HUES48 (cell line): ENCODE results near the gene SIRT2.

Experiments used
- H3K27ac ChIP-seq: one replicate; pipeline ENCODE4 v1.7.0; 2013; ENCODE audit warnings: low read depth, low read length, inconsistent platforms
- H3K27me3 ChIP-seq: 2 replicates; pipeline ENCODE4 v1.6.1; 2013; ENCODE audit warnings: mild to moderate bottlenecking, low read length; ENCODE audit not compliant: control insufficient read depth, insufficient read depth
- H3K36me3 ChIP-seq: 2 replicates; pipeline ENCODE4 v1.6.1; 2013; ENCODE audit warnings: low read length; ENCODE audit not compliant: control insufficient read depth, insufficient read depth
- H3K4me1 ChIP-seq: 2 replicates; pipeline ENCODE4 v1.6.1; 2013; ENCODE audit warnings: mild to moderate bottlenecking, low read length; ENCODE audit not compliant: control insufficient read depth, insufficient read depth
- H3K4me3 ChIP-seq: 2 replicates; pipeline ENCODE4 v1.5.1; 2013; ENCODE audit warnings: mild to moderate bottlenecking, low read depth, low read length
- H3K9ac ChIP-seq: 2 replicates; pipeline ENCODE4 v1.6.1; 2013; ENCODE audit warnings: mild to moderate bottlenecking, low read depth, low read length, moderate library complexity
- H3K9me3 ChIP-seq: 2 replicates; pipeline ENCODE4 v1.6.1; 2013; ENCODE audit warnings: low read length; ENCODE audit not compliant: control insufficient read depth, insufficient read depth

Gene SIRT2

GRCh38 chr19:38841787-38842438, 57.5 kb downstream of the SIRT2 start:
- Histone ChIP-seq H3K9me3 (no peaks in the 10 kb centered on the region), H3K27me3 (no peaks in the 10 kb centered on the region), H3K36me3 (peaks cover 99% of the 10 kb centered on the region), H3K4me3 (no peak overlapping the region), H3K9ac (no peak overlapping the region), H3K4me1 (no peaks in the 10 kb centered on the region), H3K27ac (no peak overlapping the region)

GRCh38 chr19:38841180-38841766, 58.1 kb downstream of the SIRT2 start:
- no peak overlapping the region for H3K27ac ChIP-seq
- H3K4me1 ChIP-seq, result no peaks in the 10 kb centered on the region
- H3K4me3 ChIP-seq, result no peak overlapping the region
- no peaks in the 10 kb centered on the region for H3K9me3 ChIP-seq
- no peaks in the 10 kb centered on the region for H3K27me3 ChIP-seq
- no peak overlapping the region for H3K9ac ChIP-seq
- peaks cover 99% of the 10 kb centered on the region for H3K36me3 ChIP-seq

GRCh38 chr19:38840583-38840968, 58.8 kb downstream of the SIRT2 start:
- no peak overlapping the region for H3K4me3 ChIP-seq
- no peak overlapping the region for H3K9ac ChIP-seq
- no peaks in the 10 kb centered on the region for H3K9me3 ChIP-seq
- H3K27ac ChIP-seq, result no peak overlapping the region
- H3K36me3 ChIP-seq, result peaks cover 99% of the 10 kb centered on the region
- H3K27me3 ChIP-seq, result no peaks in the 10 kb centered on the region
- H3K4me1 ChIP-seq, result no peaks in the 10 kb centered on the region

GRCh38 chr19:38839816-38840582, 59.4 kb downstream of the SIRT2 start:
- H3K27me3 ChIP-seq, result no peaks in the 10 kb centered on the region
- H3K36me3 ChIP-seq, result peaks cover 98% of the 10 kb centered on the region
- no peaks in the 10 kb centered on the region for H3K9me3 ChIP-seq
- H3K4me3 ChIP-seq, result no peak overlapping the region
- no peak overlapping the region for H3K27ac ChIP-seq
- no peaks in the 10 kb centered on the region for H3K4me1 ChIP-seq
- no peak overlapping the region for H3K9ac ChIP-seq

- Histone ChIP-seq H3K27me3 (no peaks in the 10 kb centered on the region), H3K27ac (peak overlapping the region; percentile 43), H3K4me3 (no peak overlapping the region), H3K9me3 (no peaks in the 10 kb centered on the region), H3K4me1 (no peaks in the 10 kb centered on the region), H3K36me3 (peaks cover 90% of the 10 kb centered on the region), H3K9ac (no peak overlapping the region)
Observed at GRCh38 chr19:38838986-38839761, 60.2 kb downstream of the SIRT2 start.

GRCh38 chr19:38838208-38838985, 61.0 kb downstream of the SIRT2 start:
- Histone ChIP-seq H3K27ac (no peak overlapping the region), H3K36me3 (peaks cover 82% of the 10 kb centered on the region), H3K9ac (no peak overlapping the region), H3K27me3 (no peaks in the 10 kb centered on the region), H3K4me1 (no peaks in the 10 kb centered on the region), H3K4me3 (no peak overlapping the region), H3K9me3 (no peaks in the 10 kb centered on the region)

- Histone ChIP-seq H3K9me3 (no peaks in the 10 kb centered on the region), H3K36me3 (peaks cover 75% of the 10 kb centered on the region), H3K4me1 (no peaks in the 10 kb centered on the region), H3K27me3 (no peaks in the 10 kb centered on the region), H3K27ac (peak overlapping the region; percentile 42), H3K9ac (no peak overlapping the region), H3K4me3 (no peak overlapping the region)
Observed at GRCh38 chr19:38837656-38838121, 61.7 kb downstream of the SIRT2 start.

GRCh38 chr19:38836983-38837626, 62.3 kb downstream of the SIRT2 start:
- H3K27ac ChIP-seq, result peak overlapping the region; percentile 42
- H3K36me3 ChIP-seq, result peaks cover 69% of the 10 kb centered on the region
- H3K4me1 ChIP-seq, result peaks cover 3% of the 10 kb centered on the region
- no peak overlapping the region for H3K9ac ChIP-seq
- no peaks in the 10 kb centered on the region for H3K9me3 ChIP-seq
- no peak overlapping the region for H3K4me3 ChIP-seq
- H3K27me3 ChIP-seq, result no peaks in the 10 kb centered on the region

GRCh38 chr19:38836159-38836982, 63.0 kb downstream of the SIRT2 start:
- Histone ChIP-seq H3K27ac (no peak overlapping the region), H3K27me3 (no peaks in the 10 kb centered on the region), H3K9ac (no peak overlapping the region), H3K9me3 (no peaks in the 10 kb centered on the region), H3K4me3 (no peak overlapping the region), H3K36me3 (peaks cover 61% of the 10 kb centered on the region), H3K4me1 (peaks cover 6% of the 10 kb centered on the region)
